HG03457 (cell line): ENCODE data around the gene PRXL2C.
A peak's percentile ranks its signal among the peaks of the same experiment; 100 is the strongest.
"Not testable (repeated sequence)": the region's sequence is repeated elsewhere in the genome, so short reads cannot be mapped to it uniquely, and the experiment has no call there.

Source experiments
- ATAC-seq: cut with Tn5 transposase; IDR thresholded peaks from one replicate; pipeline ENCODE4 v1.9.1; 2021; ENCODE audit warnings: moderate number of reproducible peaks; ENCODE audit not compliant: unreplicated experiment

The PRXL2C gene

GRCh38 chr9:96649620-96650324 is 5.3 kb downstream of the PRXL2C start:
- no peak for ATAC-seq

- ATAC-seq: no peak
These were observed 8.8 kb downstream of the PRXL2C start for GRCh38 chr9:96646081-96646991.

GRCh38 chr9:96644137-96644536 is 11.0 kb downstream of the PRXL2C start:
- no peak for ATAC-seq

- ATAC-seq: no peak
These were observed 13.6 kb downstream of the PRXL2C start for GRCh38 chr9:96641514-96641913.

- no peak for ATAC-seq
These were observed 16.3 kb downstream of the PRXL2C start for GRCh38 chr9:96638606-96639364.

GRCh38 chr9:96636368-96636767 is 18.7 kb downstream of the PRXL2C start:
- no peak for ATAC-seq

- ATAC-seq: not testable (repeated sequence)
These were observed 21.5 kb downstream of the PRXL2C start for GRCh38 chr9:96633579-96633978.

GRCh38 chr9:96626912-96627311 is 28.2 kb downstream of the PRXL2C start:
- ATAC-seq: no peak

- no peak for ATAC-seq
These were observed 33.5 kb downstream of the PRXL2C start for GRCh38 chr9:96621618-96622017.

GRCh38 chr9:96620832-96621269 is 34.3 kb downstream of the PRXL2C start:
- ATAC-seq: no peak

GRCh38 chr9:96620181-96620514 is 35.0 kb downstream of the PRXL2C start:
- no peak for ATAC-seq

GRCh38 chr9:96619491-96620180 is 35.5 kb downstream of the PRXL2C start, which contains the start of gene CDC14B:
Gene CDC14B (minus strand): TSS chr9:96619843. CDS start chr9:96619378, 465 bp downstream.
- peak; percentile 62 for ATAC-seq

- no peak for ATAC-seq
These were observed 36.0 kb downstream of the PRXL2C start for GRCh38 chr9:96619124-96619465.

GRCh38 chr9:96618209-96619123 is 36.7 kb downstream of the PRXL2C start:
- no peak for ATAC-seq

GRCh38 chr9:96617439-96618185 is 37.5 kb downstream of the PRXL2C start:
- no peak for ATAC-seq

GRCh38 chr9:96616817-96617438 is 38.2 kb downstream of the PRXL2C start:
- ATAC-seq: no peak

GRCh38 chr9:96615411-96615810 is 39.7 kb downstream of the PRXL2C start:
- ATAC-seq: no peak

GRCh38 chr9:96614664-96615063 is 40.5 kb downstream of the PRXL2C start:
- ATAC-seq: not testable (repeated sequence)
